GM12878 (cell line): ENCODE measurements around the gene SIGMAR1.

ENCODE experiments used
- BHLHE40 ChIP-seq, 2 experiments: fragments of 450-650 bp in 1 of 2; IDR thresholded peaks; 2 replicates each; pipeline ENCODE4 v1.6.1; 2011 to 2017; ENCODE audit warnings: low read depth in 2 of 2, borderline replicate concordance in 1 of 2, improper control_type of control experiment in 1 of 2, low read length in 1 of 2, mild to moderate bottlenecking in 1 of 2
- CHD1 ChIP-seq: IDR thresholded peaks from 2 replicates; pipeline ENCODE4 v1.6.1; 2012; ENCODE audit warnings: low read depth, low read length, improper control_type of control experiment
- EP300 ChIP-seq, 2 experiments: fragments of 150-350 bp in 1 of 2; IDR thresholded peaks; 2 replicates each; pipeline ENCODE4 v1.6.1; 2011 to 2012; ENCODE audit warnings: low read depth in 2 of 2, low read length in 2 of 2, borderline replicate concordance in 1 of 2, improper control_type of control experiment in 1 of 2, inconsistent platforms in 1 of 2; ENCODE audit not compliant: control insufficient read depth in 1 of 2
- EZH2 ChIP-seq: IDR thresholded peaks from 2 replicates; pipeline ENCODE4 v1.6.1; 2012; ENCODE audit warnings: low read depth, mild to moderate bottlenecking, control low read depth, inconsistent platforms, low read length, borderline replicate concordance; ENCODE audit not compliant: control insufficient read depth
- HDGF ChIP-seq: fragments of 450-650 bp; IDR thresholded peaks from 2 replicates; pipeline ENCODE4 v1.6.1; 2016; ENCODE audit warnings: antibody characterized with exemption
- JUND ChIP-seq: IDR thresholded peaks from 2 replicates; pipeline ENCODE4 v1.6.1; 2012; ENCODE audit warnings: low read depth, mild to moderate bottlenecking, low read length, improper control_type of control experiment, moderate library complexity
- PKNOX1 ChIP-seq: fragments of 450-650 bp; IDR thresholded peaks from 2 replicates; pipeline ENCODE4 v1.6.1; 2016; ENCODE audit warnings: mild to moderate bottlenecking
- POLR2AphosphoS5 ChIP-seq: IDR thresholded peaks from 2 replicates; pipeline ENCODE4 v1.6.1; 2011; ENCODE audit warnings: mild to moderate bottlenecking, low read length, inconsistent platforms
- SIN3A ChIP-seq: IDR thresholded peaks from 2 replicates; pipeline ENCODE4 v1.6.1; 2012; ENCODE audit warnings: low read depth, low read length, improper control_type of control experiment
- SMC3 ChIP-seq: IDR thresholded peaks from 2 replicates; pipeline ENCODE4 v1.6.1; 2011; ENCODE audit warnings: low read length, improper control_type of control experiment, borderline replicate concordance
- STAT1 ChIP-seq: fragments of 450-650 bp; conservative IDR thresholded peaks from 2 replicates; pipeline ENCODE4 v1.6.1; 2014; ENCODE audit warnings: antibody characterized with exemption, mild to moderate bottlenecking
- TF ChIP-seq, protein P1 (sequence below), 3 experiments: IDR thresholded peaks in 2 of 3; conservative IDR thresholded peaks in 1 of 3; 2 replicates each; pipeline ENCODE4 v1.5.1; 2011; ENCODE audit warnings: low read depth in 3 of 3, low read length in 3 of 3, mild to moderate bottlenecking in 3 of 3, control low read depth in 2 of 3, moderate library complexity in 2 of 3, inconsistent platforms in 1 of 3, mixed read lengths in 1 of 3; ENCODE audit not compliant: control insufficient read depth in 2 of 3, insufficient read depth in 1 of 3; ENCODE audit errors: extremely low read depth in 1 of 3
- TF ChIP-seq, protein P2 (sequence below): fragments of 450-650 bp; IDR thresholded peaks from 2 replicates; pipeline ENCODE4 v1.6.1; 2018; ENCODE audit warnings: borderline replicate concordance, mild to moderate bottlenecking; ENCODE audit not compliant: partially characterized antibody

DNA sequence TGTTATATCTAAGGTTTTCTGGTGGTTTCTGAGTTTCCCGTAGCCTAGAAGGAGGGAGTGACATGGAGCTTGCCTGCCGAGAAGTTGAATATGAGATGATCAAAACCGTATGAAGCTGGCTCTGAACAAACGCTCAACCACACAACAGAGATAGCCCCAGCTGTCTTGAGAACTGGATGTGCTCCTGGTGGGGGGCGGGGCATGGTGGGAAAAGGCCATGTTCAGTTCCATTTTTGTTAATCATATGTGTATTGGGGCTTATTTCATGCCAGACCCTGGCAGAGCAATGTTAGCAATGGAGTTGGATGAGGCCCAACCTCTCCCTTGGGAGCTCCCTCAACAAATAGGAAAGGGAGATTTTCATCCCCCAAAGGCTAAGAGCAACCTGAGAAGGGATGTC, 48.6 kb upstream of the SIGMAR1 start:
- TF ChIP-seq SIN3A (no peak), EZH2 (no peak), STAT1 (no peak), HDGF (no peak), SMC3 (no peak), CHD1 (no peak), BHLHE40 (IDR thresholded peaks at IDR 0.05; ENCODE audit: borderline replicate concordance in 1 of 2, low read depth in 2 of 2, low read length in 1 of 2) (no peak), POLR2AphosphoS5 (no peak), PKNOX1 (no peak), JUND (no peak), EP300 (IDR thresholded peaks at IDR 0.05; ENCODE audit: borderline replicate concordance in 1 of 2, control insufficient read depth in 1 of 2, low read depth in 2 of 2, low read length in 2 of 2) (no peak)
- TF ChIP-seq, protein P1, sequence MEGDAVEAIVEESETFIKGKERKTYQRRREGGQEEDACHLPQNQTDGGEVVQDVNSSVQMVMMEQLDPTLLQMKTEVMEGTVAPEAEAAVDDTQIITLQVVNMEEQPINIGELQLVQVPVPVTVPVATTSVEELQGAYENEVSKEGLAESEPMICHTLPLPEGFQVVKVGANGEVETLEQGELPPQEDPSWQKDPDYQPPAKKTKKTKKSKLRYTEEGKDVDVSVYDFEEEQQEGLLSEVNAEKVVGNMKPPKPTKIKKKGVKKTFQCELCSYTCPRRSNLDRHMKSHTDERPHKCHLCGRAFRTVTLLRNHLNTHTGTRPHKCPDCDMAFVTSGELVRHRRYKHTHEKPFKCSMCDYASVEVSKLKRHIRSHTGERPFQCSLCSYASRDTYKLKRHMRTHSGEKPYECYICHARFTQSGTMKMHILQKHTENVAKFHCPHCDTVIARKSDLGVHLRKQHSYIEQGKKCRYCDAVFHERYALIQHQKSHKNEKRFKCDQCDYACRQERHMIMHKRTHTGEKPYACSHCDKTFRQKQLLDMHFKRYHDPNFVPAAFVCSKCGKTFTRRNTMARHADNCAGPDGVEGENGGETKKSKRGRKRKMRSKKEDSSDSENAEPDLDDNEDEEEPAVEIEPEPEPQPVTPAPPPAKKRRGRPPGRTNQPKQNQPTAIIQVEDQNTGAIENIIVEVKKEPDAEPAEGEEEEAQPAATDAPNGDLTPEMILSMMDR (IDR thresholded peaks at IDR 0.05 in 2 of 3, conservative IDR thresholded peaks at IDR 0.05 in 1 of 3; ENCODE audit: control insufficient read depth in 2 of 3, extremely low read depth in 1 of 3, insufficient read depth in 1 of 3, low read depth in 3 of 3, low read length in 3 of 3) = no peak
- TF ChIP-seq, protein P2, sequence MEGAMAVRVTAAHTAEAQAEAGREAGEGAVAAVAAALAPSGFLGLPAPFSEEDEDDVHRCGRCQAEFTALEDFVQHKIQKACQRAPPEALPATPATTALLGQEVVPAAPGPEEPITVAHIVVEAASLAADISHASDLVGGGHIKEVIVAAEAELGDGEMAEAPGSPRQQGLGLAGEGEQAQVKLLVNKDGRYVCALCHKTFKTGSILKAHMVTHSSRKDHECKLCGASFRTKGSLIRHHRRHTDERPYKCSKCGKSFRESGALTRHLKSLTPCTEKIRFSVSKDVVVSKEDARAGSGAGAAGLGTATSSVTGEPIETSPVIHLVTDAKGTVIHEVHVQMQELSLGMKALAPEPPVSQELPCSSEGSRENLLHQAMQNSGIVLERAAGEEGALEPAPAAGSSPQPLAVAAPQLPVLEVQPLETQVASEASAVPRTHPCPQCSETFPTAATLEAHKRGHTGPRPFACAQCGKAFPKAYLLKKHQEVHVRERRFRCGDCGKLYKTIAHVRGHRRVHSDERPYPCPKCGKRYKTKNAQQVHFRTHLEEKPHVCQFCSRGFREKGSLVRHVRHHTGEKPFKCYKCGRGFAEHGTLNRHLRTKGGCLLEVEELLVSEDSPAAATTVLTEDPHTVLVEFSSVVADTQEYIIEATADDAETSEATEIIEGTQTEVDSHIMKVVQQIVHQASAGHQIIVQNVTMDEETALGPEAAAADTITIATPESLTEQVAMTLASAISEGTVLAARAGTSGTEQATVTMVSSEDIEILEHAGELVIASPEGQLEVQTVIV = no peak
